Gastrocnemius medialis (tissue), 4 donors: ENCODE measurements around the gene PEA15.

Experiments
- POLR2A ChIP-seq, 2 donors: fragments of 450-650 bp; IDR thresholded peaks; one replicate each; pipeline ENCODE4 v1.6.1; 2017; ENCODE audit warnings: antibody characterized with exemption in 2 of 2, mild to moderate bottlenecking in 2 of 2, moderate library complexity in 2 of 2
- TF ChIP-seq, protein P1 (sequence below), 5 experiments: fragments of 450-650 bp in 3 of 5; fragments of 200-600 bp in 2 of 5; sonication (generic) in 2 of 5; IDR thresholded peaks in 4 of 5; conservative IDR thresholded peaks in 1 of 5; 1 replicate in 4 of 5; 2 replicates in 1 of 5; pipeline ENCODE4 v1.5.1; 2016 to 2019; ENCODE audit warnings: antibody characterized with exemption in 5 of 5, mild to moderate bottlenecking in 3 of 5, moderate library complexity in 3 of 5

DNA sequence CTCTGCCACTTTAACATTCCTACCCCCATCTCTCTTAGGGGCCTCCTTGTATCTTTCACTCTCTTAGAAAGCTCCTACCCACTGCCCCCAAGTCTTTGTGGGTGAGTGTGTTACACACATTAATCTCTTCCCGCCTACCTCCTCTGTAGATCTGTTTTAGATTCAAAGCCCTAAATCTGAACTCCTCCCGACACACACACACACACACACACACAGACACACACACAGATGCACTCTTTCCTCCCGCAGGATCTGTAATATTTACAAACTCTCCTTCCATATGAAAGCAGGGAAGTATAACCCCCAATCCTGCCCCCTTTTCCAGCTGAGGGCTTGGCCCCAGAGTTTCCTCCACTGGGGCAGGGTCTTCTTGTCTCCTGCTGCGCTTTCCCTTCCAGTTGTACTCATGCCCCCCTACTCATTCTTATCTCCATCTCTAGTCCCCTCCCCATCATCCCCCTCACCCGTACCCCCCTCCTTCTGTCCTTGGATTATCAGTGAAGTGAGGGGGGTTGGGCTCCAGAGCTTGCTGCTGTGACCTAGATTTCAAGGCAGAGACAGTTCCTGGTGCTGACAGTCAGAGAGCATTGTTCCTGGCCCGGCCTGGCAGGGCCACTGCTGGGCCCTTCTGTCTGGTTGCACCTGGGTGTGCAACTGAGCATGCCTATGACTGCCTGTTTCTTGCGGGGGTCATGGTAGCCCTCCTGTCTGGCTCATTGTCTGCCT lies 4.3 kb downstream of the PEA15 start:
- TF ChIP-seq, protein P1, sequence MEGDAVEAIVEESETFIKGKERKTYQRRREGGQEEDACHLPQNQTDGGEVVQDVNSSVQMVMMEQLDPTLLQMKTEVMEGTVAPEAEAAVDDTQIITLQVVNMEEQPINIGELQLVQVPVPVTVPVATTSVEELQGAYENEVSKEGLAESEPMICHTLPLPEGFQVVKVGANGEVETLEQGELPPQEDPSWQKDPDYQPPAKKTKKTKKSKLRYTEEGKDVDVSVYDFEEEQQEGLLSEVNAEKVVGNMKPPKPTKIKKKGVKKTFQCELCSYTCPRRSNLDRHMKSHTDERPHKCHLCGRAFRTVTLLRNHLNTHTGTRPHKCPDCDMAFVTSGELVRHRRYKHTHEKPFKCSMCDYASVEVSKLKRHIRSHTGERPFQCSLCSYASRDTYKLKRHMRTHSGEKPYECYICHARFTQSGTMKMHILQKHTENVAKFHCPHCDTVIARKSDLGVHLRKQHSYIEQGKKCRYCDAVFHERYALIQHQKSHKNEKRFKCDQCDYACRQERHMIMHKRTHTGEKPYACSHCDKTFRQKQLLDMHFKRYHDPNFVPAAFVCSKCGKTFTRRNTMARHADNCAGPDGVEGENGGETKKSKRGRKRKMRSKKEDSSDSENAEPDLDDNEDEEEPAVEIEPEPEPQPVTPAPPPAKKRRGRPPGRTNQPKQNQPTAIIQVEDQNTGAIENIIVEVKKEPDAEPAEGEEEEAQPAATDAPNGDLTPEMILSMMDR (IDR thresholded peaks at IDR 0.05 in 4 of 5, conservative IDR thresholded peaks at IDR 0.05 in 1 of 5), result no peak
- TF ChIP-seq POLR2A (IDR thresholded peaks at IDR 0.05), result no peak
